SK-N-SH treated with all-trans-retinoic acid at 6 μM for 48 hours (cell line): ENCODE data around the gene KRTAP9-4.
"Not testable (repeated sequence)": the region's sequence is repeated elsewhere in the genome, so short reads cannot be mapped to it uniquely, and the experiment has no call there.

Experiments
- ARNTL ChIP-seq: fragments of 450-650 bp; formaldehyde crosslinking; IDR thresholded peaks from 2 replicates; pipeline ENCODE4 v1.5.0; 2020; ENCODE audit warnings: low read depth, mild to moderate bottlenecking, moderate library complexity, borderline replicate concordance
- ESRRG ChIP-seq: fragments of 250-450 bp; sonication (Bioruptor Pico); IDR thresholded peaks from 2 replicates; pipeline ENCODE4 v1.6.1; 2021; ENCODE audit warnings: mild to moderate bottlenecking
- GLIS3 ChIP-seq: fragments of 250-450 bp; sonication (Bioruptor Pico); IDR thresholded peaks from 2 replicates; pipeline ENCODE4 v1.5.0; 2020; ENCODE audit warnings: mild to moderate bottlenecking, moderate library complexity
- ISL1 ChIP-seq: fragments of 250-450 bp; sonication (Bioruptor Pico); IDR thresholded peaks from 2 replicates; pipeline ENCODE4 v2.1.2; 2022; ENCODE audit warnings: mild to moderate bottlenecking, moderate library complexity
- RARB ChIP-seq: fragments of 250-450 bp; sonication (Bioruptor Pico); IDR thresholded peaks from 2 replicates; pipeline ENCODE4 v1.8.0; 2021; ENCODE audit warnings: mild to moderate bottlenecking, moderate library complexity
- SNAI2 ChIP-seq: fragments of 250-450 bp; sonication (Bioruptor Pico); IDR thresholded peaks from 2 replicates; pipeline ENCODE4 v1.5.0; 2020; ENCODE audit warnings: mild to moderate bottlenecking, moderate library complexity
- ZC3H10 ChIP-seq: fragments of 250-450 bp; sonication (Bioruptor Pico); IDR thresholded peaks from 2 replicates; pipeline ENCODE4 v1.5.1; 2021; ENCODE audit warnings: mild to moderate bottlenecking, moderate library complexity
- ZFP3 ChIP-seq: fragments of 250-450 bp; sonication (Bioruptor Pico); IDR thresholded peaks from 2 replicates; pipeline ENCODE4 v1.5.0; 2020; ENCODE audit warnings: mild to moderate bottlenecking, moderate library complexity
- ZFP30 ChIP-seq: fragments of 450-650 bp; formaldehyde crosslinking; IDR thresholded peaks from 2 replicates; pipeline ENCODE4 v1.5.0; 2022; ENCODE audit warnings: mild to moderate bottlenecking, moderate library complexity
- ZNF565 ChIP-seq: fragments of 450-650 bp; formaldehyde crosslinking; conservative IDR thresholded peaks from 2 replicates; pipeline ENCODE4 v1.5.0; 2020; ENCODE audit warnings: low read depth, mild to moderate bottlenecking, moderate library complexity
- ZNF8 ChIP-seq: fragments of 450-650 bp; formaldehyde crosslinking; IDR thresholded peaks from 2 replicates; pipeline ENCODE4 v1.5.0; 2020; ENCODE audit warnings: mild to moderate bottlenecking, moderate library complexity
- TF ChIP-seq, protein P1 (sequence below): fragments of 250-450 bp; sonication (Bioruptor Pico); IDR thresholded peaks from 2 replicates; pipeline ENCODE4 v1.5.1; 2021; ENCODE audit warnings: mild to moderate bottlenecking, moderate library complexity
- TF ChIP-seq, protein P2 (sequence below): fragments of 250-450 bp; sonication (Bioruptor Pico); IDR thresholded peaks from 2 replicates; pipeline ENCODE4 v1.5.0; 2020; ENCODE audit warnings: mild to moderate bottlenecking, moderate library complexity

DNA sequence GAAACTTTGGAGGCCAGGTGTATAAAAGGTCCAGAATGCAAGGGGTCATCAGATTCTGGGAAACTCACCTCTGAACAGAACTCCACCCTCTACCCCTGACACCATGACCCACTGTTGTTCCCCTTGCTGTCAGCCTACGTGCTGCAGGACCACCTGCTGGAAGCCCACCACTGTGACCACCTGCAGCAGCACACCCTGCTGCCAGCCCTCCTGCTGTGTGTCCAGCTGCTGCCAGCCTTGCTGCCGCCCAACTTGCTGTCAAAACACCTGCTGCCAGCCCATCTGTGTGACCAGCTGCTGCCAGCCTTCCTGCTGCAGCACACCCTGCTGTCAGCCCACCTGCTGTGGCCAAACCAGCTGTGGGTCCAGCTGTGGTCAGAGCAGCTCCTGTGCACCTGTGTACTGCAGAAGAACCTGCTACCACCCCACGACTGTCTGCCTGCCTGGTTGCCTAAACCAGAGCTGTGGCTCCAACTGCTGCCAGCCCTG, 11.5 kb upstream of the KRTAP9-4 start, which contains the start of gene KRTAP9-8:
- TF ChIP-seq ARNTL, SNAI2, ZNF565, RARB, GLIS3, ZNF8, ZC3H10, ESRRG, ISL1, ZFP3, ZFP30 (CRISPR knock-in tag): not testable (repeated sequence)
- TF ChIP-seq, protein P1, sequence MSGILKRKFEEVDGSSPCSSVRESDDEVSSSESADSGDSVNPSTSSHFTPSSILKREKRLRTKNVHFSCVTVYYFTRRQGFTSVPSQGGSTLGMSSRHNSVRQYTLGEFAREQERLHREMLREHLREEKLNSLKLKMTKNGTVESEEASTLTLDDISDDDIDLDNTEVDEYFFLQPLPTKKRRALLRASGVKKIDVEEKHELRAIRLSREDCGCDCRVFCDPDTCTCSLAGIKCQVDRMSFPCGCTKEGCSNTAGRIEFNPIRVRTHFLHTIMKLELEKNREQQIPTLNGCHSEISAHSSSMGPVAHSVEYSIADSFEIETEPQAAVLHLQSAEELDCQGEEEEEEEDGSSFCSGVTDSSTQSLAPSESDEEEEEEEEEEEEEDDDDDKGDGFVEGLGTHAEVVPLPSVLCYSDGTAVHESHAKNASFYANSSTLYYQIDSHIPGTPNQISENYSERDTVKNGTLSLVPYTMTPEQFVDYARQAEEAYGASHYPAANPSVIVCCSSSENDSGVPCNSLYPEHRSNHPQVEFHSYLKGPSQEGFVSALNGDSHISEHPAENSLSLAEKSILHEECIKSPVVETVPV (CRISPR knock-in tag): not testable (repeated sequence)
- TF ChIP-seq, protein P2, sequence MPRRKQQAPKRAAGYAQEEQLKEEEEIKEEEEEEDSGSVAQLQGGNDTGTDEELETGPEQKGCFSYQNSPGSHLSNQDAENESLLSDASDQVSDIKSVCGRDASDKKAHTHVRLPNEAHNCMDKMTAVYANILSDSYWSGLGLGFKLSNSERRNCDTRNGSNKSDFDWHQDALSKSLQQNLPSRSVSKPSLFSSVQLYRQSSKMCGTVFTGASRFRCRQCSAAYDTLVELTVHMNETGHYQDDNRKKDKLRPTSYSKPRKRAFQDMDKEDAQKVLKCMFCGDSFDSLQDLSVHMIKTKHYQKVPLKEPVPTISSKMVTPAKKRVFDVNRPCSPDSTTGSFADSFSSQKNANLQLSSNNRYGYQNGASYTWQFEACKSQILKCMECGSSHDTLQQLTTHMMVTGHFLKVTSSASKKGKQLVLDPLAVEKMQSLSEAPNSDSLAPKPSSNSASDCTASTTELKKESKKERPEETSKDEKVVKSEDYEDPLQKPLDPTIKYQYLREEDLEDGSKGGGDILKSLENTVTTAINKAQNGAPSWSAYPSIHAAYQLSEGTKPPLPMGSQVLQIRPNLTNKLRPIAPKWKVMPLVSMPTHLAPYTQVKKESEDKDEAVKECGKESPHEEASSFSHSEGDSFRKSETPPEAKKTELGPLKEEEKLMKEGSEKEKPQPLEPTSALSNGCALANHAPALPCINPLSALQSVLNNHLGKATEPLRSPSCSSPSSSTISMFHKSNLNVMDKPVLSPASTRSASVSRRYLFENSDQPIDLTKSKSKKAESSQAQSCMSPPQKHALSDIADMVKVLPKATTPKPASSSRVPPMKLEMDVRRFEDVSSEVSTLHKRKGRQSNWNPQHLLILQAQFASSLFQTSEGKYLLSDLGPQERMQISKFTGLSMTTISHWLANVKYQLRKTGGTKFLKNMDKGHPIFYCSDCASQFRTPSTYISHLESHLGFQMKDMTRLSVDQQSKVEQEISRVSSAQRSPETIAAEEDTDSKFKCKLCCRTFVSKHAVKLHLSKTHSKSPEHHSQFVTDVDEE (CRISPR knock-in tag): not testable (repeated sequence)
